GM12878 (cell line): ENCODE results near the gene KCNH5. TPM values are rescaled to one million over a fixed set of nuclear protein-coding genes. Genes with fewer than 3 reads are reported as not detected.

Experiments
- ATAC-seq: fragments of 200-7000 bp; cut with Tn5 transposase; 3 replicates; pipeline ENCODE4 v1.9.1; 2020; ENCODE audit warnings: mild to moderate bottlenecking, moderate library complexity
- BruUV-seq: library from RNA; stranded (reverse); fragments of 400-500 nt; replicated peaks from 2 replicates; lab custom pipeline; 2021; lab: Mats Ljungman, UMichigan
- CTCF ChIA-PET: fragments of 300-600 bp; sonication (Branson Sonifier 250); formaldehyde crosslinking; extraction: SDS; loops from one replicate; lab custom pipeline; 2021; ENCODE audit warnings: inconsistent platforms; lab: Yijun Ruan, JAX
- POLR2A ChIA-PET: fragments of 350-600 bp; formaldehyde crosslinking; extraction: SDS; loops from one replicate; lab custom pipeline; 2021; ENCODE audit warnings: inconsistent platforms; lab: Charles Lee
- RAD21 ChIA-PET: fragments of 300-600 bp; sonication (Branson Sonifier 250); formaldehyde crosslinking; loops from one replicate; lab custom pipeline; 2023; ENCODE audit warnings: antibody characterized with exemption; ENCODE audit not compliant: unreplicated experiment; lab: Charles Lee
- SMC1A ChIA-PET: fragments of 300-600 bp; sonication (Branson Sonifier 250); formaldehyde crosslinking; loops from one replicate; lab custom pipeline; 2023; ENCODE audit not compliant: unreplicated experiment, uncharacterized antibody; lab: Charles Lee
- DNase-seq: peaks from one replicate; pipeline ENCODE4 v3.0.0-alpha.2; 2011; ENCODE audit warnings: low read depth, low spot score
- FAIRE-seq: peaks from 3 replicates; lab custom pipeline; 2011; peaks lifted over from hg19 to GRCh38; lab: Jason Lieb, UNC
- H2AFZ ChIP-seq: 2 replicates; pipeline ENCODE4 v1.6.0; 2011; ENCODE audit warnings: low read depth, low read length, control low read depth; ENCODE audit not compliant: control insufficient read depth
- H3K27ac ChIP-seq: 2 replicates; pipeline ENCODE4 v1.5.1; 2011; ENCODE audit warnings: control low read depth; ENCODE audit not compliant: control insufficient read depth, insufficient read depth
- H3K27me3 ChIP-seq, 2 experiments: replicated peaks in 1 of 2; 2 replicates each; pipeline versions ENCODE4 v1.6.0 to v1.6.1; 2011; ENCODE audit warnings: low read length in 1 of 2; ENCODE audit not compliant: control insufficient read depth in 2 of 2, insufficient read depth in 2 of 2
- H3K36me3 ChIP-seq, 2 experiments: 2 replicates each; pipeline ENCODE4 v1.5.1; 2011; ENCODE audit warnings: low read length in 1 of 2; ENCODE audit not compliant: control insufficient read depth in 2 of 2, insufficient read depth in 2 of 2
- H3K4me1 ChIP-seq: 2 replicates; pipeline ENCODE4 v1.6.1; 2011; ENCODE audit warnings: mild to moderate bottlenecking, low read length, moderate library complexity, mixed read lengths; ENCODE audit not compliant: control insufficient read depth, insufficient read depth
- H3K4me2 ChIP-seq: 2 replicates; pipeline ENCODE4 v1.6.0; 2011; ENCODE audit warnings: control low read depth; ENCODE audit not compliant: control insufficient read depth, insufficient read depth
- H3K4me3 ChIP-seq: fragments of 200-600 bp; sonication (generic); 2 replicates; pipeline ENCODE4 v1.5.1; 2016
- H3K79me2 ChIP-seq: 2 replicates; pipeline ENCODE4 v1.6.0; 2011; ENCODE audit warnings: low read length; ENCODE audit not compliant: control insufficient read depth, insufficient read depth
- H3K9ac ChIP-seq: 2 replicates; pipeline ENCODE4 v1.8.0; 2011; ENCODE audit warnings: low read length, control low read depth, mixed read lengths; ENCODE audit not compliant: control insufficient read depth, insufficient read depth
- H3K9me3 ChIP-seq: replicated peaks from 3 replicates; pipeline ENCODE4 v1.5.1; 2011; ENCODE audit warnings: mild to moderate bottlenecking, low read length; ENCODE audit not compliant: control insufficient read depth, insufficient read depth
- H4K20me1 ChIP-seq: 2 replicates; pipeline ENCODE4 v1.6.0; 2011; ENCODE audit not compliant: control insufficient read depth, insufficient read depth
- ASH2L ChIP-seq: fragments of 300-600, 200-600 bp; sonication (generic); IDR thresholded peaks from 2 replicates; pipeline ENCODE4 v1.6.1; 2017; ENCODE audit warnings: low read depth, mild to moderate bottlenecking, borderline replicate concordance
- CBX5 ChIP-seq: sonication (generic); IDR thresholded peaks from 2 replicates; pipeline ENCODE4 v1.6.1; 2016; ENCODE audit warnings: low read depth, moderate library complexity, mild to moderate bottlenecking, inconsistent platforms
- CHD4 ChIP-seq: fragments of 200-600 bp; sonication (generic); IDR thresholded peaks from 2 replicates; pipeline ENCODE4 v1.6.1; 2016; ENCODE audit warnings: mild to moderate bottlenecking
- FOXM1 ChIP-seq: IDR thresholded peaks from 2 replicates; pipeline ENCODE4 v1.6.1; 2012; ENCODE audit warnings: low read depth, mild to moderate bottlenecking, inconsistent platforms, low read length, moderate library complexity
- HCFC1 ChIP-seq: fragments of 150-350 bp; IDR thresholded peaks from 2 replicates; pipeline ENCODE4 v1.6.1; 2014; ENCODE audit warnings: low read length
- ZNF274 ChIP-seq: IDR thresholded peaks from one replicate; pipeline ENCODE4 v1.8.0; 2011; ENCODE audit not compliant: insufficient read length, insufficient read depth
- WGBS: methylation state at CpG from one replicate; pipeline ENCODE4 v1.1.6; 2016; ENCODE audit warnings: low lambda C conversion rate; ENCODE audit not compliant: insufficient replicate concordance, insufficient coverage; ENCODE audit errors: missing lambda C conversion rate; 5-methylcytosine and 5-hydroxymethylcytosine counted together
- in situ Hi-C: fragments of 300-500 bp; cut with MboI; formaldehyde crosslinking; loops from 9 replicates; pipeline ENCODE4 v1.14.3; 2018; ENCODE audit warnings: mixed read lengths
- intact Hi-C: fragments of 100-400 bp; cut with micrococcal nuclease; formaldehyde crosslinking; loops from one replicate; pipeline ENCODE4 v1.14.2; 2022; ENCODE audit not compliant: unreplicated experiment
- polyA plus RNA-seq, 11 experiments: library from polyadenylated mRNA; depleted of rRNA in 4 of 11; unstranded in 6 of 11; stranded (reverse) in 5 of 11; fragments of >200 nt; fragmentation: Nextera tagmentation in 4 of 11; fragmentation: Illumina TruSeq in 1 of 11; extraction: Ambion mirVana in 4 of 11; extraction: Trizol in 1 of 11; gene quantifications; 1 replicate in 1 of 11; 2 replicates in 10 of 11; pipeline versions ENCODE4 v1.2.1 to v1.2.3, GENCODE V29; 2011 to 2016; ENCODE audit warnings: inconsistent platforms in 2 of 11, missing spikeins in 2 of 11, low read depth in 1 of 11
- total RNA-seq, 4 experiments: library from RNA; depleted of rRNA in 3 of 4; stranded (reverse); fragments of >200 nt in 3 of 4; fragmentation: Illumina TruSeq in 1 of 4; extraction: Trizol in 1 of 4; gene quantifications; 2 replicates each; pipeline versions ENCODE4 v1.2.1 to v1.2.3, GENCODE V29; 2013 to 2021
- TF ChIP-seq, protein P1 (sequence below): fragments of 450-650 bp; IDR thresholded peaks from 2 replicates; pipeline ENCODE4 v1.6.1; 2017; ENCODE audit warnings: borderline replicate concordance
- TF ChIP-seq, protein P2 (sequence below), 3 experiments: IDR thresholded peaks in 2 of 3; conservative IDR thresholded peaks in 1 of 3; 2 replicates each; pipeline ENCODE4 v1.5.1; 2011; ENCODE audit warnings: low read depth in 3 of 3, low read length in 3 of 3, mild to moderate bottlenecking in 3 of 3, control low read depth in 2 of 3, moderate library complexity in 2 of 3, inconsistent platforms in 1 of 3, mixed read lengths in 1 of 3; ENCODE audit not compliant: control insufficient read depth in 2 of 3, insufficient read depth in 1 of 3; ENCODE audit errors: extremely low read depth in 1 of 3

KCNH5 gene
- total and polyA plus RNA-seq, 10 of the 15 experiments (the other 5 are each of a cell fraction or from before 2014, with no cell fraction given) = under 0.01 to 0.04 (median 0.04) TPM; not detected in 7

DNA sequence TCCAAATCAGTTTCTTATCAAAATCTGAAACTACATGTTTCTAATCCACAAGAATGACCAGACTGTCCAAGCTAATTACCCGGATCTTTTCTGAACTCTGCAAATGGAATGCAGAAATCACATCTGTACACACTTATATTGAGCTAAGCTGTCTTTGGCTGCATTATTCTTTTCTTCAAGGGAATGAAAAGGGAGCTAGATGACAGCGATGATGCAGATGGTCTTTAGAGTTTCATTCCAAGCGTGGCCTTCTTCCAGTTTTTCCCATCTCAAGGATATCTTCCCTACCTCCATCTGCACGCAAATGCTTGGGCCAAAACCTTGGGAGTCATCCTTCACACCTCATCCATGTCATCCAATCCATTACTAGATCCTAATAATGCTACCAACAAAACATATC lies 12.6 kb downstream of the KCNH5 start:
- in situ Hi-C loops (loop anchor here (10.0 kb wide), 1 partner anchor 868 kb away; no protein-coding TSS in a partner anchor), intact Hi-C loops (no loop called here)

More for the DNA sequence above, 12.6 kb downstream of the KCNH5 start:
- H2AFZ ChIP-seq = no peak overlapping the region
- H3K4me3 ChIP-seq = no peak overlapping the region
- H3K27ac ChIP-seq = no peak overlapping the region
- no peak for FAIRE-seq
- no peak for TF ChIP-seq ASH2L
- no peak for TF ChIP-seq CHD4
- TF ChIP-seq HCFC1 = no peak
- no peak for TF ChIP-seq CBX5
- TF ChIP-seq FOXM1 = no peak
- TF ChIP-seq, protein P1, sequence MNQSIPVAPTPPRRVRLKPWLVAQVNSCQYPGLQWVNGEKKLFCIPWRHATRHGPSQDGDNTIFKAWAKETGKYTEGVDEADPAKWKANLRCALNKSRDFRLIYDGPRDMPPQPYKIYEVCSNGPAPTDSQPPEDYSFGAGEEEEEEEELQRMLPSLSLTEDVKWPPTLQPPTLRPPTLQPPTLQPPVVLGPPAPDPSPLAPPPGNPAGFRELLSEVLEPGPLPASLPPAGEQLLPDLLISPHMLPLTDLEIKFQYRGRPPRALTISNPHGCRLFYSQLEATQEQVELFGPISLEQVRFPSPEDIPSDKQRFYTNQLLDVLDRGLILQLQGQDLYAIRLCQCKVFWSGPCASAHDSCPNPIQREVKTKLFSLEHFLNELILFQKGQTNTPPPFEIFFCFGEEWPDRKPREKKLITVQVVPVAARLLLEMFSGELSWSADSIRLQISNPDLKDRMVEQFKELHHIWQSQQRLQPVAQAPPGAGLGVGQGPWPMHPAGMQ = no peak
- no peak for TF ChIP-seq ZNF274
- TF ChIP-seq, protein P2, sequence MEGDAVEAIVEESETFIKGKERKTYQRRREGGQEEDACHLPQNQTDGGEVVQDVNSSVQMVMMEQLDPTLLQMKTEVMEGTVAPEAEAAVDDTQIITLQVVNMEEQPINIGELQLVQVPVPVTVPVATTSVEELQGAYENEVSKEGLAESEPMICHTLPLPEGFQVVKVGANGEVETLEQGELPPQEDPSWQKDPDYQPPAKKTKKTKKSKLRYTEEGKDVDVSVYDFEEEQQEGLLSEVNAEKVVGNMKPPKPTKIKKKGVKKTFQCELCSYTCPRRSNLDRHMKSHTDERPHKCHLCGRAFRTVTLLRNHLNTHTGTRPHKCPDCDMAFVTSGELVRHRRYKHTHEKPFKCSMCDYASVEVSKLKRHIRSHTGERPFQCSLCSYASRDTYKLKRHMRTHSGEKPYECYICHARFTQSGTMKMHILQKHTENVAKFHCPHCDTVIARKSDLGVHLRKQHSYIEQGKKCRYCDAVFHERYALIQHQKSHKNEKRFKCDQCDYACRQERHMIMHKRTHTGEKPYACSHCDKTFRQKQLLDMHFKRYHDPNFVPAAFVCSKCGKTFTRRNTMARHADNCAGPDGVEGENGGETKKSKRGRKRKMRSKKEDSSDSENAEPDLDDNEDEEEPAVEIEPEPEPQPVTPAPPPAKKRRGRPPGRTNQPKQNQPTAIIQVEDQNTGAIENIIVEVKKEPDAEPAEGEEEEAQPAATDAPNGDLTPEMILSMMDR (IDR thresholded peaks at IDR 0.05 in 2 of 3, conservative IDR thresholded peaks at IDR 0.05 in 1 of 3; ENCODE audit: control insufficient read depth in 2 of 3, extremely low read depth in 1 of 3, insufficient read depth in 1 of 3, low read depth in 3 of 3, low read length in 3 of 3) = no peak
- BruUV-seq = no TSS peak
- H3K79me2 ChIP-seq = no peaks in the 10 kb centered on the region
- H3K9ac ChIP-seq = no peak overlapping the region
- no peak overlapping the region for H3K4me2 ChIP-seq
- H3K9me3 ChIP-seq = no peaks in the 10 kb centered on the region
- WGBS = 12% methylated on average over 4 of the region's 4 CpGs
- ATAC-seq = no peak
- ChIA-PET POLR2A (interaction anchor here (0.6 kb wide), 1 partner anchor 859 kb away, joined by 3 read pairs; no protein-coding TSS in a partner anchor), CTCF (no interaction called here), RAD21 (interaction anchor here (0.6 kb wide), 1 partner anchor 234 kb away, joined by 4 read pairs; no protein-coding TSS in a partner anchor), SMC1A (interaction anchor here (0.7 to 1.2 kb wide), 2 partner anchors 9 to 59 kb away, joined by 3 read pairs; no protein-coding TSS in a partner anchor)
- no peaks in the 10 kb centered on the region for H3K36me3 ChIP-seq
- no peak for DNase-seq
- H3K27me3 ChIP-seq = no peaks in the 10 kb centered on the region; a peak in 1 of 4 replicates
- no peaks in the 10 kb centered on the region for H3K4me1 ChIP-seq
- H4K20me1 ChIP-seq = no peaks in the 10 kb centered on the region
